Measurements from ENCODE around the gene MATK.

The MATK gene, protein sequence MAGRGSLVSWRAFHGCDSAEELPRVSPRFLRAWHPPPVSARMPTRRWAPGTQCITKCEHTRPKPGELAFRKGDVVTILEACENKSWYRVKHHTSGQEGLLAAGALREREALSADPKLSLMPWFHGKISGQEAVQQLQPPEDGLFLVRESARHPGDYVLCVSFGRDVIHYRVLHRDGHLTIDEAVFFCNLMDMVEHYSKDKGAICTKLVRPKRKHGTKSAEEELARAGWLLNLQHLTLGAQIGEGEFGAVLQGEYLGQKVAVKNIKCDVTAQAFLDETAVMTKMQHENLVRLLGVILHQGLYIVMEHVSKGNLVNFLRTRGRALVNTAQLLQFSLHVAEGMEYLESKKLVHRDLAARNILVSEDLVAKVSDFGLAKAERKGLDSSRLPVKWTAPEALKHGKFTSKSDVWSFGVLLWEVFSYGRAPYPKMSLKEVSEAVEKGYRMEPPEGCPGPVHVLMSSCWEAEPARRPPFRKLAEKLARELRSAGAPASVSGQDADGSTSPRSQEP

DNA sequence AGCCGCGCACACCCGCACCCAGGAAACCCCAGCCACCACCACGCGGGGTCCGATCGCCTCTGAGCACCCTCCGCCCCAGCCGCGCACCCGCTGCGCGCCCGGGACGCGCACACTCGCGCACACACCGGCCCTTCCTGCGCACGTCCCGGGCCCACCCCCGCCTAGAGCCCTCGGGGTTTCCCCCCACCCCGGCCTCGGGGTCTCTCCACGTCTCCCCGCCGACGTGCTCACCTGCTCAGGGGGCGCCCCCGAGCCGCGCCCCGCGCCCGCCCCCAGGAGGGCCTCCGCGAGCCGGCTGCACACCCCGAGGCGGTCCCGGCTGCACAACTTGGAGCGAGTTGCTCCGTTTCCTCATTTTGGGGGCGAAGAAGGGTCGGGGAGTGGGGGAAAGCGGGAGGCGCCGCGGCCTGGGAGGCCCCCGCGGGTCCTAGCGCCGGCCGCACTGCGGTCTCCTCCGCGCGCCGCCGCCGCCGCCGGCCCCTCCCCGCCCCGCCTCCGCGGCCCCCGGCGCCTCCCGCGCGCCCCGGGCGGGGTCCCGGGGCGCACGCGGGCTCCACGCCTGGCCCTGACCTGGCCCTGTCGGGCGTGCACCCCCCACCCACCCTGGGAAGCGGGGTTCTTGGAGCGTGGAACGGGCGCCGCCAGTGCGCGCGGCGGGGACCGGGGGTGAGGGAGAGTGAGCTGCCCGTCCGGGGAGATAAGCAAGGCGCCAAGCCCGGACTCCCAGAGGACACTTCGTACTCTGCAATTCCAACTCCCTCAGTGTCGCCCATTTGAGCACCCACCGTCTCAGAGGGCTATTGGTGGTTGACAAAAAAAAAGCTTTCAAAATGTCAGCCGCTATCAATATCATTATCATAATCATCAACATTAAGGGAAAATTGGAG, at the start of gene MATK:
TSS of gene MATK (minus strand) at position 444 of the 887 bp plus-strand sequence. CDS start 1,246 bp downstream, outside the sequence.
- no peak for DNase-seq (ENCODE audit: low read depth, low spot score)

DNA sequence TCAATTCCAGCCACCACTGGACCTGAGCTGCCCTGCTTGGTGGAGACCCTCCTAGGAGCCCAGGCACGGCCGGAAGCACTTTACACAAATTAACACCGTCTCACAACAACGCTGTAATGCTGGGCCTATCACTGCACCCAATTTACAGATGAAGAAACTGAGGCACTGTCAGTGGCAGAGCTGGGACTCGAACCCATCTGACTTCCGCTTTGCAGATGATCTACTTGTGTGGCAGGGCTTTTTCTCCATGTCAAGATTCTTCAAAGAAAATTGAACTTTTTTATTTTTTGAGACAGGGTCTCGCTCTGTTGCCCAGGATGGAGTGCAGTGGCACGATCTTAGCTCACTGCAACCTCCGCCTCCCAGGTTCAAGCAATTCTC, 48.9 kb upstream of the MATK start:
- no peak for DNase-seq (ENCODE audit: low read depth, low spot score)

DNA sequence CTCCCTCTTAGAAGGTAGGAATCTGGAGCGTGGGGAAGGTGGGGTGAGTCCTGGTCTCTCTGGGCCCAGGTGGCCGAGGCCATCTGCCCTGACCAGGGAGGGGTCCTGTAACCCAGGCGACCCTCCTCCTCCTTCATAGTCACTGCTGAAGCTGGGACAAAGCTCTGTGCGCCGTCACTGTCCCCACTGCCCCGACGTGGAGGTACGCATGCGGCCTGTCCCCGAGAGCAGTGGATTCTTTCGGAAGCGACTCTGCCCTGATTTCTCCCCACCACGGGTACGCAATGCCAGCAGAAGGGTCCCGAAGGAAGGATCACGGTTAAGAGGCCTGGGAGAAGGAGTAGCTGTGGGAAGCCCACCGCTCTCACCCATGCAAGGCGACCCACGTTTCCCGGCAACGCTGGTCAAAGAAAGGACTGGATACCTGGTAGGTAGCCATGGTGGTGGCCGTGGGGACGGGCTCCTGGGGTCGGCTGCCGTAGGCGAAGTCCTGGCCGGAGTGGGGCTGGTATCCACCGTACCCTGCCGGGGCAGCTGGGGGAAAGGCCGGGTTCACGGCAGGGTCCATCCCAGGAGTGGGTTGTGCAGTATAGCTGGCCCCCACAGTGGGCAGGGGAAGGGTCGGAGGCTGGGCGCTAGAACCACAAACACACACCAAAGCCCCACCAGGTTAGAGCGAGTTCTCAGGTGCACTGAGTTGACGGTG, 48.3 kb upstream of the MATK start:
- no peak for DNase-seq (ENCODE audit: low read depth, low spot score)

DNA sequence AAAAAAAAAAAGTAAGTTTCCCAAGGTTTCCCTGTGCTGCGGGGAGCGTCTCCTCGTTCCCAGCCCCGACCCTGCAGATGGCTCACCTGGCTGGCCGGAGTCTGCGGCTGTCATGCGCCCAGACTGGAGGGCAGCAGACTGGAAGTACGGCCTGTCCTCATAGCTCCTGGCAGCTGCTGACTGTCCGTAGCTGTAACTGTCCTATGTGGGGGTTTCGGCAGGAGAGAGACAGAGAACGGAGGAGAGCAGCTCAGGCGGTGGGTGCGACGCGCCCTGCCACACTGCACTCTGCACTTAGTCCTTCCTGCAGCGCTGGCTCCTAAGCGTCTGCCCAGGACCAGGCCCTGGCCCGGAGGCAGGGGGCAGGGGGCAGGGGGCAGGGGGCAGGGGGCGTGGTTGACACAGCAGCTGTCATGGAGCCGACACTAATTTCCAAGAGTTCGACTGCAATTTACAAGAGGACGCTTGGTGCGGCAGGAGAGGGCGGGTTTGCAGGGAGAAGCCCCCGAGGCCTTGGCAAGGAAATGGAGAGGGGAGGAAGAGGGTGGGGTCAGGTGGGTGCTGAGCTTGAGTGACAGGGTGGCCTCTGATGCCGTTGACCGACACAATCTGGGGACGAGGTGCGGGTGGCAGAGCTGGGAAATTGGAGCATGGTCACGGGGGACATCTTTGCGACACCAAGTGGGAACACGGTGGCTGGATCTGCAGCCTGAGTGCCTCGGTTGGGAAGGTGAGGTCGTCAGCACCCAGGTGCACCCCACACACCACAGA, 47.6 kb upstream of the MATK start:
- no peak for DNase-seq (ENCODE audit: low read depth, low spot score)

DNA sequence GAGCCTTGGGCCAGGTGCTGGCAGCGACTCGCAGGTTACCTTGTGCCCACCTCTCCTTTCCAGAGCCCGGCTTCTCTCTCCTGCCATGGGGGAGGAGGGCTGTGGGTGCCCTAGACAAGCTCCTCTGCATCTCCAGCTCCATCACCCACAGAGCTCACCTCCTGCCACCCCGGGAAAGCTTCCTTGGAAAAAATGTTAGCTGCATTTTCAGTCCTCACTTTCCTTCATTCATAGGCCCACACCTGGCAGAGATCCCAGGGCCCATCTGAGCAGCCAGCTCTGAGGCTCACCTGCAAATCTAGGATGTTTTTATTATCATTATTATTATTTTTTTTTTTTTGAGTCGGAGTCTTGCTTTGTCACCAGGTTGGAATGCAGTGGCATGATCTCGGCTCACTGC, 45.8 kb upstream of the MATK start:
- no peak for DNase-seq (ENCODE audit: low read depth, low spot score)

DNA sequence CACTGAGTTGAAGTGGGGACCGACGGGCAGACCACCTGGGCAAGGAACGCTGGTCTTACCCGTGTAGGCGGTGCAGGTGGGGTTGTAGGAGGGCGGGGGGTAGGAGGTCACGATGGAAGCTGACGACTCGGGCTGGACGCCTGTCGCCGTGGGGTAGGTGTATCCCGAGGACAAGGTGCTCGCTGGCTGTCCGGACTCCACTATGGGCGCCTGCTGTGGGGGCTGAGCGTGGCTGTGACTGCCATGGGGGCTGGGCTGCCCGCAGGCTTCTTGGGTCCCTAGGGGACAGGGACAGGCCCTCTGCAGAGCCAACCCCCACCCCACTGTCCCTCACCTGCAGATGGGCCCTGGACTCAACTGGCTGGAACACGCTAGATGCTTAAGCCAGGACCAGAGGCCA, 45.4 kb upstream of the MATK start:
- DNase-seq (ENCODE audit: low read depth, low spot score): no peak

DNA sequence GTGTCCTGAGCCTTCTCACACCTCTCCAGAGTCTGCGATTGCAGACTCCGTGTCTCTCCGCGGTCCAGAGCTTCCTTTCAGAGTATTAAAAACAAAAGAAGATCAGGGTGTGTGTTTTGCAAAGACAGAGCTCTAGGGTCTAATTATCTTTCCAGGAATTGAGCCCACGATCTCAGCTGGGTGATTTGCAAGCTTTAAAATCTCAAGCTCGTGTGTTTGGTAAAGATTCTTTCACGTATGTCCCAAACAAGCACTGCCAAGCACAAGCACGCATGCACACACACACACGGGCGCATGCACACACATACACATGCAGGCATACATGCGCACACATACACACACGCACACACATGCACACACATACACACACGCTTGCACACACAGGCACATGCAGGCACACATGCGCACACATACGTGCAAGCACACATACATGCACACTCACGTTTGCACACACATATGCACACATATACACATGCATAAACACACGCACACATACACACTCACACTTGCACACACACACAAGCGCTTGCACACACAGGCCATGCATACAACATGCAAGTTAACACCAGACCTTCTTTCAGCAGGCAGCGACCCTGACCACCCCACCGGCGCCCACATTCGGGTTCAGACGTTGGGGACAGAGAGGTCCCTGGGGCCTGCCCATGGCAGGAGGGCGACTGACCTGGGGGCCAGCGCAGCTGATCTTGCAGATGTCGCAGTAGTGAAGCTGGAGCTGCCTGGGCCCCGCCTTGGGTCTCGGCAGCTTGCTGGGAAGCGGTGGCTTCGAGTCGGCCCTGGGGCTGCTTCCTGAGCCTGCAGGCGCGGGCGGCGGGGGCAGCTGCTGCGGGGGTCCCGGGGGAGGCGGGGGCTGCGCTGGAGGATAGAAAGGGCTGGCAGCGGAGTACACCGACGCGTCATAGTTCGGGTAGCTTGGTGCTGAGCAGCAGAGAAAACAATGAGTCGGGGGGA, 44.7 kb upstream of the MATK start:
- DNase-seq (ENCODE audit: low read depth, low spot score): no peak

DNA sequence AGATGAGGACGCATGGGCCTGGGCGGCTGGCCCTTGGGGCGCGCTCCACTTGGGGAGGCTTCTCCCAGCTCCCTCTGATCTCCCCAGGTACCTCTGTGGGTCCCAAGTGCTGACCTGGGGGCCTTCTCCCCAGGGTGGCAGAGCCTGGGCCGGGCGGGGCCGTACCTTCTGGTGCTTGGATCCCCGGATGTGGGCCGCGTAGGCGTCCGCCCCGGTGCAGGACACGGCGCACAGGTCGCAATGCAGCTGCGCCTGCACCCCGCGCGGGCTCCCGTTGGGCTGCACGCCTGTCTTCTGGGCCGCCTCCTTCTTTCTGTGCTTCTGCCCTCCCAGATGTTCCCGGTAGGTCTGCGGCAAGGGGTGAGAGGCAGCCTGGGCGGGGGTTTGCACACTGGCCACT, 41.1 kb upstream of the MATK start:
- DNase-seq (ENCODE audit: low read depth, low spot score): no peak

DNA sequence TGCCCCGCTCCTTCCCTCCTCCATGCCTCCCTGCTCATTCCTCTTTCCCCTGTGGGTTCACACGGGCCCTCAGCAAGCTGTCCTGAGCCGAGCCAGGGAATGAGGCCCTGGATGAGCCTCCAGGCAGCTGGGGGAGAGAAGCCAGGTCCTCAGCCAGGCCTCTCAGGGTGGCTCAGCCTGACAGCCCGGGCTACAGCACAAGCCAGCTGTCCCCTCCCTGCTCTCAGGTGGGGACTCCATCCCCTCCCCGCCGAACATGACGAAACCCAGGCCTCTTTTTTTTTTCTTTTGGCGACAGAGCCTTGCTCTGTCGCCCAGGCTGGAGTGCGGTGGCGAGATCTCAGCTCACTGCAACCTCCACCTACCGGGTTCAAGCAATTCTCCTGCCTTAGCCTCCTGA, 40.0 kb upstream of the MATK start:
- DNase-seq (ENCODE audit: low read depth, low spot score): peak; percentile 47

DNA sequence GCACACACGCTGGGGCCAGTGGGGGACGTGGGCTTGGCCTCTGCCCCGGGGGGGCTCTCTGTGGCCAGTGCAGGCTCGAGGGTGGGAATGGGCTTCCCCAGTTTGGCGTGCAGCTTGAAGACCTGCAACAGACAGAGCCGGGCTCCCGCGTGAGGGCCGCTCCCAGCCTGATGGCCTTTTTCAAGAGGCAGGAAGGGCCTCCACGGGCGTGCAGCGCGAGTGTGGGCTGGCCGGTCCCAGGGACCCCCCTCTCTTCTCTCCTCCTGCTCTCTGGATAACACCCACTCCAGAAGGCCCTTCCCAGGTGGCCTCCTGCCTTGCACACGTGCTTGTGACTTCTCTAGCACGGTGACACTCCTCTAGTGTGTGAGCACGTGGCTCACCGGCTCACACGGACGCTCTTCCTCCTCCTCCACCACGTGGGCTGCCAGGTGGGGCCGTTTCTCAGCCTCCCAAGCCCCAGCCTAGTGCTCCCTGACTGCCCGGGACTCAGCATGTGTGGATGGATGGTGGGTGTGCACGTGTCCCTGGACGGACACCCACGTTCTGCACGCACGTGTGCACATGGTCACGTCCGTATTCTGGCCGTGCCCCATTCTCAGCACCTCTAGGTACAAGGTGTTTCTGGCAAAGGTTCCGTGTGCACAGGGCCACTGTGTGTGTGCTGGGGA, 39.2 kb upstream of the MATK start:
- DNase-seq (ENCODE audit: low read depth, low spot score): peak; percentile 10

DNA sequence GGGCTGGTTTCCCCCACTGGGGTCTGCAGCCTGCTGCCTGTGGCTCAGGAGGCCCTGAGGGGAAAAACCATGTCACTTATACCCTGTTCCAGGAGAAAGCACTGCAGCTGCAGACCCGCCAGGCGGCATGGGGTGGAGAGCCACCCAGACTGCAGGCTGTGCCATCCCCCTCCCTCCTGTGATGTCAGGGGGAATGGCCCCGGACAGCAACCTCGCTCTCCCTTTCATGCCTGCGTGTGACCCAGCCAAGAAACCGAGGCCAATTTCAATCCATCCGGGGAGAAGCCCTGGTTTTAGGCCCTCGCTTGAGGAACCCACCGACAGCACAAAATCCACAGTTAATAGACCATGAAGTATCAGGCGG, 37.2 kb upstream of the MATK start:
- DNase-seq (ENCODE audit: low read depth, low spot score): no peak

DNA sequence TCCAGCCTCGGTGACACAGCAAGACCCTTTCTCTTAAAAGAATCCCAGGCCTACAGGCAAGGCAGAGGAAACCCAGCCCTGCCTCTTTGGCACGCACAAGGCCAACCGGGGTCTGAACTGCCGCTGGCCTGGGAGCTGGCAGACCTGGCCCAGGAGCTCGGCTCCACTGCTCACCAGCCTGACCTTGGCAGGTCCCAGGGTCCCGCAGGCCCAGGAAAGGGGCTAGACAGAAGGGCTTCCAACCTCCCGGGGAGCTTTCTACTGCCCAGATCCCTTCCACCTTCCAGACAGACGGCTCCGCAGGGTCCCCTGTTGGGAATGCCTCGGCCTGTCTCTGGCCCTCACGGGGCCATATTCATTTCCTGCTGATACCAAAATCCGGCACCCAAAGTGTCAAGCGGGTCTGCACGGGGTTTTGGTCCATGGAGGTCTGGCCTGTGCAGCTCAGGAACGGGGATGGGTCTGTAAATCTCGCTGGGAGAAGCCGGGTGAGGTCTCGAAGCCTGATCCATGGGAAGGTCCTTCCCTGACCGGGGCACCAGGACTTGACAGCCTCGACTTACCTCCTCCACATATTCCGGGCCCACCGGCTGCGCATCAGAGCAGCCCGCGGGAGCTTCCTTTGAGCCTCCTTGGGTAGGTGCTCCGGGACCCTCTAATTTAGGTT, 36.6 kb upstream of the MATK start:
- DNase-seq (ENCODE audit: low read depth, low spot score): no peak

DNA sequence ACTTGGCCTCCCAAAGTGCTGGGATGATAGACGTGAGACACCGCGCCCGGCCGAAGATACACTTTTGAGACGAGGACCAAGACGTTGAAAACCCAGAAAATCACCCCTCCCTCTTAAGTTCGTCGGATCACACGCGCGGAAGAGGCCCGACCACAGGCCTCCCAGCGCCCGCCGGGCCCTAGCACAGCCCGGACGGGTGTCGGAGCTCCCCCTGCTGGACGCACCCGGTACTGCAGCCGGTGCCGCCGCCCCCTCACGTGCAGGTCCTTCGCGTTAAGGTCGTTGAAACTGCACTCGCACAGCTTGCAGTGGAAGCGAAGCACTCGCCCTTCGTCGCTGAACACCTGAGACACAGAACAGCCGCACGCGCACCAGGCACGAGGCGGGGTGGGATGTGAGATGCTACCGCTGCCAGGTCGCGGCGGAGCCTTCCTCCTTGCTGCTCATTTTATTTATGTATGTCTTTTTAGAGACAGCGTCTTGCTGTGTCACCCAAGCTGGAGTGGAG, 35.7 kb upstream of the MATK start:
- peak; percentile 91 for DNase-seq (ENCODE audit: low read depth, low spot score)

DNA sequence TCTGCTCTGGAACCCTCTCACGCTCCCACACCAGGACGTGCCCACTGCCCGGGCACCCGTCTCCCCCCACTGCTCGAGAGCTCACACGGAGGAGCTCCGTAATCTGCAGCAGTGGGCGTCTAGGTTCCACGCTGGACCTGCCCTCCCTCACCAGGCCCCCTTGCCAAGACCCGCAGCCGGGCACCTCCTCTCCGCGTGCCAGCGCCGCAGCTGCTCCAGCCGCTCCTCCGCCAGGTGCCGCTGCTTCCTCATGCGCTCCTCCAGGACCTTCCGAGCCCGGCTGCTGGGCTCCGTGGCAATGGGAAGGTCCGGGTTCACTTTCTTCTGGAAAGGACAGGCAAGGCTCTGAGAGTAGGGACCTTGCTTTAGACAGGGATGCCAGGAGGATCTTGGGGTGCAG, 35.0 kb upstream of the MATK start:
- DNase-seq (ENCODE audit: low read depth, low spot score): peak; percentile 20

DNA sequence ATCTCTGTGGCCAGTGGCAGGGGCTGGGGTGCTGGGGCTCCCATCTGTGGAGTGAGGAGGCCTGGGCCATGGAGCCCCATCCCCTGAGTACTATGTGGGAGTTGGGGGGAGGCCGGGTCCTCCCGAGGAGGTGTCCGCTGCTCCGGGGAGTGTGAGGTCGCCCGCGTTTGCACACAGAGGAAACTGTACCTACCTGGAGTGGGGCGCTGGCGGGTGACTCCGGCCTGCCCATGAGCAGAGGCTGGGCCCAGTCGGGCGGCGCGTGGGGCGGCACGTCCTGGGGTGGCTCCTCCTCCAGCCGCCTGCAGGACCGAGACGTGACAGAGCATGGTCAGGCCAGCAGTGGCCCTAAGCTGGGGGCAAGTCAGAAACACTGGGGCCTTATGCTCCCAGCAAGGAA, 33.8 kb upstream of the MATK start:
- DNase-seq (ENCODE audit: low read depth, low spot score): no peak

DNA sequence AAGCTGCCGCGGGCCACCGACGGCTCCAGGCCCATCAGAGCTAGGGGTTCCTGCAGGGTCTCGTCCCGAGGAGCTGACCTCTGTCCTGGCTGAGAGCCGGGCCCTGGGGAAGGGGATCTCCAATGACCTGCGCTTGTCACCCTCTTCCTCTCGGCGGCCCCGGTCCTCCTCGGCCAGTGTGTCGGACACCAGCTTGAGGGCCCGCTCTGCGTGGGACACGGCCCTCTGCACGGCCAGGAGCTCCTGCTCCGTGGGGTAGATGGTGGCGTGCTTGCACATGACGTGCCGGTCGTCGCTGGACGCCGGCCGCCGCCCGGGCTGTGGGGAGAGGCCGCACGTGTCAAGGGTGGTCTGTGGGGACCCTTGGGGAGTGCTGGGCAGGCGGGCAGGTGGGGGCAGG, 32.7 kb upstream of the MATK start:
- peak; percentile 17 for DNase-seq (ENCODE audit: low read depth, low spot score)

DNA sequence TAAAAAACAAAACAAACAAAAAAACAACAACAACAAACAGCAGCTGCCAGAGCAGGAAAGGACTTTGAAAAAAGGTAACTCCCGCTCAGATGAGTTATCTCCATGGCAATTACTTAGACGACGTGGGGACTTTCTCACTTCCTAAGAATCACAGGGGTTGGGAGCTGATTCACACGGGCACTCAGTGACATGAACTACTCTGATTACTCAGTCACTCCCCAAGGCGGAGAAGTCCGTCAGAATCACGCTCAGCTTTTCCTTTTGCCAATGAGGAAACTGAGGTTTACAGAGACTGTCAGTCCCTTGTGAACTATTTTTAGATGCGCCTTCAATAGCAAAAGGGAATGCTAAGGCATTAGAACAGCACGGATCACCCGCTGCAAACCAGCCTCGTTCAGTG, 32.3 kb upstream of the MATK start:
- no peak for DNase-seq (ENCODE audit: low read depth, low spot score)

DNA sequence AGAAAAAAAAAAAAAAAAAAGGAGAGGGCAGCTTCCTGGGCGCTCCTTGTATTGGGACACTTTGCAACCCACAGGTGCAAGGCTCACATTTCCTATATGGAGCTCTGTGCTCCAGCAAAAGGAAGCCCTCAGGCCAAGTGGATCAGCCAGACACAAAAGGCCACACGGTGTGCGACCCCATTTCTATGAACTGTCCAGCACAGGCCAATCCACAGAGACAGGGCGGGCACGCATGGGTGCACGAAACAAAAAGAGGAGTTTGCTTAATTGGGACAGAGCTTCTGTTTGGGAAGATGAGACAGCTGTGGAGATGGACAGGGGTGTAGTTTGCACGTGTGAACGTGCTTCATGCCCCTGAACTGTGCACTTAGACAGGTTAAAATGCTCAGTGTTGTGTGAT, 31.6 kb upstream of the MATK start:
- DNase-seq (ENCODE audit: low read depth, low spot score): no peak
